Glomerular endothelial cell (primary cell): ENCODE results near the gene ATP10A. TPM values are rescaled to one million over a fixed set of nuclear protein-coding genes. Genes with fewer than 3 reads are reported as not detected.
"Not testable (repeated sequence)": the region's sequence is repeated elsewhere in the genome, so short reads cannot be mapped to it uniquely, and the experiment has no call there.

ENCODE experiments used
- DNase-seq: peaks from one replicate; pipeline ENCODE4 v3.0.0-alpha.2; 2011; ENCODE audit warnings: low read depth, low spot score; ENCODE audit errors: extremely low read depth
- total RNA-seq: library from RNA; depleted of rRNA; stranded (reverse); fragments of >200 nt; gene quantifications from 2 replicates; pipeline ENCODE4 v1.2.3, GENCODE V29; 2015

ATP10A gene
- total RNA-seq, 1 donor from 2014 or later: 10.0 TPM

GRCh38 chr15:25667829-25668228 is 195.3 kb downstream of the ATP10A start:
- no peak for DNase-seq

- no peak for DNase-seq
Observed at GRCh38 chr15:25665913-25666312, 197.2 kb downstream of the ATP10A start.

GRCh38 chr15:25664761-25665160 is 198.4 kb downstream of the ATP10A start:
- no peak for DNase-seq

GRCh38 chr15:25663515-25663914 is 199.6 kb downstream of the ATP10A start:
- no peak for DNase-seq

GRCh38 chr15:25661898-25662297 is 201.2 kb downstream of the ATP10A start:
- no peak for DNase-seq

GRCh38 chr15:25659251-25659650 is 203.9 kb downstream of the ATP10A start:
- DNase-seq: no peak

GRCh38 chr15:25658560-25658959 is 204.6 kb downstream of the ATP10A start:
- DNase-seq: no peak

- no peak for DNase-seq
Observed at GRCh38 chr15:25655207-25655948, 207.7 kb downstream of the ATP10A start.

GRCh38 chr15:25653371-25653770 is 209.8 kb downstream of the ATP10A start:
- no peak for DNase-seq

- DNase-seq: no peak
Observed at GRCh38 chr15:25652704-25653103, 210.4 kb downstream of the ATP10A start.

GRCh38 chr15:25649390-25649789 is 213.7 kb downstream of the ATP10A start:
- no peak for DNase-seq

- no peak for DNase-seq
Observed at GRCh38 chr15:25643120-25643519, 220.0 kb downstream of the ATP10A start.

GRCh38 chr15:25641762-25642161 is 221.4 kb downstream of the ATP10A start:
- DNase-seq: no peak

GRCh38 chr15:25641361-25641760 is 221.8 kb downstream of the ATP10A start:
- DNase-seq: no peak

GRCh38 chr15:25640959-25641358 is 222.2 kb downstream of the ATP10A start:
- not testable (repeated sequence) for DNase-seq

GRCh38 chr15:25640381-25640780 is 222.7 kb downstream of the ATP10A start:
- DNase-seq: no peak

- not testable (repeated sequence) for DNase-seq
Observed at GRCh38 chr15:25636486-25636885, 226.6 kb downstream of the ATP10A start.

- no peak for DNase-seq
Observed at GRCh38 chr15:25635191-25635590, 227.9 kb downstream of the ATP10A start.

GRCh38 chr15:25633862-25634261 is 229.3 kb downstream of the ATP10A start:
- no peak for DNase-seq

GRCh38 chr15:25631971-25632370 is 231.2 kb downstream of the ATP10A start:
- DNase-seq: no peak
